Spleen (tissue), 7 donors: ENCODE results near the gene STK38.

Experiments used
- CTCF ChIP-seq, 11 experiments: fragments of 200-600 bp in 7 of 11; fragments of 450-650 bp in 4 of 11; sonication (generic) in 4 of 11; IDR thresholded peaks in 8 of 11; conservative IDR thresholded peaks in 3 of 11; 1 replicate in 7 of 11; 2 replicates in 4 of 11; pipeline versions ENCODE4 v1.4.0 to v1.8.0; 2016 to 2021; ENCODE audit warnings: antibody characterized with exemption in 11 of 11, inconsistent platforms in 4 of 11, mild to moderate bottlenecking in 1 of 11
- POLR2A ChIP-seq, 3 donors: fragments of 450-650 bp; IDR thresholded peaks; one replicate each; pipeline ENCODE4 v1.5.1; 2017; ENCODE audit warnings: antibody characterized with exemption in 3 of 3, mild to moderate bottlenecking in 1 of 3
- POLR2AphosphoS5 ChIP-seq, 3 donors: sonication (generic); formaldehyde crosslinking; IDR thresholded peaks; one replicate each; pipeline ENCODE4 v1.5.1; 2017; ENCODE audit warnings: antibody characterized with exemption in 3 of 3
- donor health status: DM: no; HTN: no; CAD: no; lungs with moderate emphysema.
- donor health status: DM: no; HTN: no; CAD: no.
- donor health status: DM: no; HTN: no; CAD: no.

GRCh38 chr6:36493319-36493718 lies 54.0 kb downstream of the STK38 start:
- TF ChIP-seq CTCF (IDR thresholded peaks at IDR 0.05 in 8 of 11, conservative IDR thresholded peaks at IDR 0.05 in 3 of 11) (no peak), POLR2A (IDR thresholded peaks at IDR 0.05) (no peak), POLR2AphosphoS5 (IDR thresholded peaks at IDR 0.05) (peak in 1 of 3 donors; percentile 18)
